ENCODE data around the gene LRRC25.

The LRRC25 gene

DNA sequence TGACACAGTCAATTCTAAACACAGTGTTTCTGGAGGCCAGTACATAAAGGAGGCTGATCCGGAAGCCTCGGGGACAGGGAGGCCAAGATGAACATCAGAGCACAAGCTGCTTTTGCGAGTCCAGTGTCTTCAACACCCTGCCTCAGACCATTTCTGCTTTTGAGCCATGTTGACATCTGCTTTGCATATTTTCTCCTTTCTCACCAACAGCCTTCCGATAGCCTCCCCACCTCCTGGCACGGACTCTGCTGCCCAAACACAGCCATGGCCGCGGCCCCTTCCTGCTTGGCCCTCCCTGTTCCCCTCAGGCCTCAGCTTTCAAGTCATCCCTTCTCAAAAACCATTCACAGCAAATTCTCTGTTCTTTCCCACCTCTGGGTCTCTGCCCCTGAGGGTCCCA is 3.6 kb downstream of the LRRC25 start:
- no peak for TF ChIP-seq TEAD4 (IDR thresholded peaks at IDR 0.05)
- TF ChIP-seq RAD21 (IDR thresholded peaks at IDR 0.05; ENCODE audit: low read depth), result no peak
- TF ChIP-seq EP300 (IDR thresholded peaks at IDR 0.05; ENCODE audit: borderline replicate concordance), result no peak

DNA sequence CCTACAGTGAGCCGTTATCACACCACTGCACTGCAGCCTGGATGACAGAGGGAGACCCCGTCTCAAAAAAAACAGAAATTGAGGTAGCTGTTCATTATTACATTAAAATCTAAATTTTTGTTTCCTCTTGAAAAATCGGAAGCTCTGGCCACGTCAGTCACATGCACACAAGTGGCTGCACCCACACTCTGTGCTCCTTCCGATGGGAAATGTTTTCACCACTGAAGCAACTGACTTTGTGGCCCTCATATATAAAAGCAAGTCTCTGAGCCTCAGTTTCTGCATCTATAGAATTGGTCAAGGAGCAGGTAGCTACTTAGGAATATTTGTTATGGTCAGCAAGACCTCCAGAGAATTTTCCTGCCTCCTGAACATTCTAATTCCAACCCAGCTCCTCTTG is 4.5 kb downstream of the LRRC25 start:
- TF ChIP-seq CEBPB (IDR thresholded peaks at IDR 0.05) (no peak), MAX (IDR thresholded peaks at IDR 0.05) (no peak), EP300 (IDR thresholded peaks at IDR 0.05; ENCODE audit: borderline replicate concordance) (no peak), NFIC (IDR thresholded peaks at IDR 0.05) (no peak), FOXM1 (IDR thresholded peaks at IDR 0.05; ENCODE audit: borderline replicate concordance, low read depth) (no peak), TAF1 (IDR thresholded peaks at IDR 0.05; ENCODE audit: low read depth) (no peak), CREB1 (IDR thresholded peaks at IDR 0.05; ENCODE audit: low read depth) (no peak), TCF12 (IDR thresholded peaks at IDR 0.05; ENCODE audit: low read depth) (no peak), EGR1 (IDR thresholded peaks at IDR 0.05) (no peak), TEAD4 (IDR thresholded peaks at IDR 0.05) (no peak), RAD21 (IDR thresholded peaks at IDR 0.05; ENCODE audit: low read depth) (no peak), YY1 (IDR thresholded peaks at IDR 0.05; ENCODE audit: low read depth) (no peak), ZBTB7A (IDR thresholded peaks at IDR 0.05; ENCODE audit: low read depth) (no peak)
- TF ChIP-seq, protein P1, sequence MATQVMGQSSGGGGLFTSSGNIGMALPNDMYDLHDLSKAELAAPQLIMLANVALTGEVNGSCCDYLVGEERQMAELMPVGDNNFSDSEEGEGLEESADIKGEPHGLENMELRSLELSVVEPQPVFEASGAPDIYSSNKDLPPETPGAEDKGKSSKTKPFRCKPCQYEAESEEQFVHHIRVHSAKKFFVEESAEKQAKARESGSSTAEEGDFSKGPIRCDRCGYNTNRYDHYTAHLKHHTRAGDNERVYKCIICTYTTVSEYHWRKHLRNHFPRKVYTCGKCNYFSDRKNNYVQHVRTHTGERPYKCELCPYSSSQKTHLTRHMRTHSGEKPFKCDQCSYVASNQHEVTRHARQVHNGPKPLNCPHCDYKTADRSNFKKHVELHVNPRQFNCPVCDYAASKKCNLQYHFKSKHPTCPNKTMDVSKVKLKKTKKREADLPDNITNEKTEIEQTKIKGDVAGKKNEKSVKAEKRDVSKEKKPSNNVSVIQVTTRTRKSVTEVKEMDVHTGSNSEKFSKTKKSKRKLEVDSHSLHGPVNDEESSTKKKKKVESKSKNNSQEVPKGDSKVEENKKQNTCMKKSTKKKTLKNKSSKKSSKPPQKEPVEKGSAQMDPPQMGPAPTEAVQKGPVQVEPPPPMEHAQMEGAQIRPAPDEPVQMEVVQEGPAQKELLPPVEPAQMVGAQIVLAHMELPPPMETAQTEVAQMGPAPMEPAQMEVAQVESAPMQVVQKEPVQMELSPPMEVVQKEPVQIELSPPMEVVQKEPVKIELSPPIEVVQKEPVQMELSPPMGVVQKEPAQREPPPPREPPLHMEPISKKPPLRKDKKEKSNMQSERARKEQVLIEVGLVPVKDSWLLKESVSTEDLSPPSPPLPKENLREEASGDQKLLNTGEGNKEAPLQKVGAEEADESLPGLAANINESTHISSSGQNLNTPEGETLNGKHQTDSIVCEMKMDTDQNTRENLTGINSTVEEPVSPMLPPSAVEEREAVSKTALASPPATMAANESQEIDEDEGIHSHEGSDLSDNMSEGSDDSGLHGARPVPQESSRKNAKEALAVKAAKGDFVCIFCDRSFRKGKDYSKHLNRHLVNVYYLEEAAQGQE (IDR thresholded peaks at IDR 0.05; ENCODE audit: low read depth), result no peak
- TF ChIP-seq, protein P2, sequence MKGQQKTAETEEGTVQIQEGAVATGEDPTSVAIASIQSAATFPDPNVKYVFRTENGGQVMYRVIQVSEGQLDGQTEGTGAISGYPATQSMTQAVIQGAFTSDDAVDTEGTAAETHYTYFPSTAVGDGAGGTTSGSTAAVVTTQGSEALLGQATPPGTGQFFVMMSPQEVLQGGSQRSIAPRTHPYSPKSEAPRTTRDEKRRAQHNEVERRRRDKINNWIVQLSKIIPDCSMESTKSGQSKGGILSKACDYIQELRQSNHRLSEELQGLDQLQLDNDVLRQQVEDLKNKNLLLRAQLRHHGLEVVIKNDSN (IDR thresholded peaks at IDR 0.05), result no peak

GRCh38 chr19:18392417-18392816 is 5.0 kb downstream of the LRRC25 start:
- TF ChIP-seq TCF12 (IDR thresholded peaks at IDR 0.05; ENCODE audit: low read depth) (no peak), ZBTB7A (IDR thresholded peaks at IDR 0.05; ENCODE audit: low read depth) (no peak), RAD21 (IDR thresholded peaks at IDR 0.05; ENCODE audit: low read depth) (no peak), EGR1 (IDR thresholded peaks at IDR 0.05) (no peak), CEBPB (IDR thresholded peaks at IDR 0.05) (no peak), EP300 (IDR thresholded peaks at IDR 0.05; ENCODE audit: borderline replicate concordance) (no peak), NFIC (IDR thresholded peaks at IDR 0.05) (no peak), TAF1 (IDR thresholded peaks at IDR 0.05; ENCODE audit: low read depth) (no peak), FOXM1 (IDR thresholded peaks at IDR 0.05; ENCODE audit: borderline replicate concordance, low read depth) (no peak), TEAD4 (IDR thresholded peaks at IDR 0.05) (no peak), MAX (IDR thresholded peaks at IDR 0.05) (no peak), YY1 (IDR thresholded peaks at IDR 0.05; ENCODE audit: low read depth) (no peak), CREB1 (IDR thresholded peaks at IDR 0.05; ENCODE audit: low read depth) (no peak)
- TF ChIP-seq, protein P2 (IDR thresholded peaks at IDR 0.05), result no peak
- TF ChIP-seq, protein P1 (IDR thresholded peaks at IDR 0.05; ENCODE audit: low read depth), result no peak

- TF ChIP-seq CREB1 (IDR thresholded peaks at IDR 0.05; ENCODE audit: low read depth) (no peak), RAD21 (IDR thresholded peaks at IDR 0.05; ENCODE audit: low read depth) (no peak), EGR1 (IDR thresholded peaks at IDR 0.05) (no peak), CEBPB (IDR thresholded peaks at IDR 0.05) (no peak), ZBTB7A (IDR thresholded peaks at IDR 0.05; ENCODE audit: low read depth) (no peak), EP300 (IDR thresholded peaks at IDR 0.05; ENCODE audit: borderline replicate concordance) (no peak), TCF12 (IDR thresholded peaks at IDR 0.05; ENCODE audit: low read depth) (no peak), FOXM1 (IDR thresholded peaks at IDR 0.05; ENCODE audit: borderline replicate concordance, low read depth) (no peak), MAX (IDR thresholded peaks at IDR 0.05) (no peak), NFIC (IDR thresholded peaks at IDR 0.05) (no peak)
- TF ChIP-seq, protein P2 (IDR thresholded peaks at IDR 0.05), result no peak
- TF ChIP-seq, protein P1 (IDR thresholded peaks at IDR 0.05; ENCODE audit: low read depth), result no peak
Observed at GRCh38 chr19:18391509-18392075, 5.8 kb downstream of the LRRC25 start.

Measured in Ishikawa (cell line).